Choroid plexus epithelial cell (primary cell): ENCODE data around the gene KCNQ1.

ENCODE experiments used
- DNase-seq: peaks from one replicate; pipeline ENCODE4 v3.0.0-alpha.2; 2010; ENCODE audit warnings: low read depth
- H3K4me3 ChIP-seq: 2 replicates; pipeline ENCODE4 v1.5.1; 2011; ENCODE audit warnings: low read depth, mild to moderate bottlenecking, control low read depth, low read length, moderate library complexity
- CTCF ChIP-seq: conservative IDR thresholded peaks from 2 replicates; pipeline ENCODE4 v1.5.1; 2011; ENCODE audit warnings: low read depth, mild to moderate bottlenecking, control low read depth, inconsistent platforms, low read length, moderate library complexity

Gene KCNQ1

GRCh38 chr11:2444821-2445745 lies at the start of gene KCNQ1:
Gene KCNQ1, plus strand, starts transcription at chr11:2445008. Its CDS starts 91 bp downstream, at chr11:2445099.
- no peak for DNase-seq
- H3K4me3 ChIP-seq = no peak within 1 kb of the TSS
- no peak for TF ChIP-seq CTCF

GRCh38 chr11:2395211-2395730 lies 49.5 kb upstream of the KCNQ1 start:
- DNase-seq = no peak
- no peak for TF ChIP-seq CTCF
- H3K4me3 ChIP-seq = no peak overlapping the region

- no peak for TF ChIP-seq CTCF
- no peak overlapping the region for H3K4me3 ChIP-seq
- no peak for DNase-seq
Measured at GRCh38 chr11:2395856-2396255, 49.0 kb upstream of the KCNQ1 start.

- no peak for TF ChIP-seq CTCF
- no peak overlapping the region for H3K4me3 ChIP-seq
- no peak for DNase-seq
Measured at GRCh38 chr11:2396471-2396870, 48.3 kb upstream of the KCNQ1 start.

- no peak overlapping the region for H3K4me3 ChIP-seq
- no peak for TF ChIP-seq CTCF
- DNase-seq = no peak
Measured at GRCh38 chr11:2397005-2397404, 47.8 kb upstream of the KCNQ1 start.

GRCh38 chr11:2398664-2399355 lies 46.0 kb upstream of the KCNQ1 start:
- DNase-seq = no peak
- H3K4me3 ChIP-seq = peak overlapping the region; percentile 86
- TF ChIP-seq CTCF = no peak
